HepG2 (cell line): Measurements from ENCODE around the gene SPOP. TPM values are rescaled to one million over a fixed set of nuclear protein-coding genes. Genes with fewer than 3 reads are reported as not detected.
A peak's percentile ranks its signal among the peaks of the same experiment; 100 is the strongest.

Experiments used
- ATAC-seq: fragments of 200-7000 bp; cut with Tn5 transposase; 3 replicates; pipeline ENCODE4 v1.9.1; 2020; ENCODE audit warnings: mild to moderate bottlenecking, moderate library complexity
- BruUV-seq: library from RNA; stranded (reverse); fragments of 400-500 nt; replicated peaks from 2 replicates; lab custom pipeline; 2021; lab: Mats Ljungman, UMichigan
- CTCF ChIA-PET: fragments of 300-600 bp; formaldehyde crosslinking; extraction: SDS; loops from one replicate; lab custom pipeline; 2021; ENCODE audit warnings: low total read pairs, inconsistent platforms, low intra/inter-chr PET ratio; lab: Yijun Ruan, JAX
- POLR2A ChIA-PET: fragments of 350-600 bp; sonication (Branson Sonifier 250); formaldehyde crosslinking; loops from one replicate; lab custom pipeline; 2020; ENCODE audit warnings: antibody characterized with exemption, inconsistent platforms; lab: Yijun Ruan, JAX
- DNase-seq: peaks from one replicate; pipeline ENCODE4 v3.0.0-alpha.2; 2015; ENCODE audit warnings: low spot score
- FAIRE-seq: peaks from 3 replicates; lab custom pipeline; 2011; peaks lifted over from hg19 to GRCh38; lab: Jason Lieb, UNC
- H2AFZ ChIP-seq: one replicate; pipeline ENCODE4 v1.6.1; 2011; ENCODE audit warnings: low read length, inconsistent platforms
- H3K27ac ChIP-seq: fragments of 300-600 bp; 3 replicates; pipeline ENCODE4 v1.8.0; 2011; ENCODE audit warnings: mixed run types, mild to moderate bottlenecking, mixed read lengths, low read length, inconsistent platforms; ENCODE audit not compliant: insufficient read depth; ENCODE audit errors: extremely low read length
- H3K27me3 ChIP-seq, 2 experiments: fragments of 200-600 bp in 1 of 2; 2 replicates in 1 of 2; 3 replicates in 1 of 2; pipeline versions ENCODE4 v1.6.0 to v1.8.0; 2011; ENCODE audit warnings: low read length in 2 of 2, mild to moderate bottlenecking in 2 of 2, moderate library complexity in 2 of 2, inconsistent platforms in 1 of 2; ENCODE audit not compliant: insufficient read depth in 2 of 2, control insufficient read depth in 1 of 2
- H3K36me3 ChIP-seq, 2 experiments: fragments of 200-600 bp in 1 of 2; replicated peaks in 1 of 2; 2 replicates in 1 of 2; 3 replicates in 1 of 2; pipeline versions ENCODE4 v1.5.1 to v1.8.0; 2011; ENCODE audit warnings: low read length in 2 of 2, inconsistent platforms in 1 of 2; ENCODE audit not compliant: insufficient read depth in 2 of 2, control insufficient read depth in 1 of 2
- H3K4me1 ChIP-seq: 2 replicates; pipeline ENCODE4 v1.5.1; 2012; ENCODE audit warnings: low read length, inconsistent platforms; ENCODE audit not compliant: insufficient read depth
- H3K4me2 ChIP-seq: 2 replicates; pipeline ENCODE4 v1.6.0; 2011; ENCODE audit warnings: low read depth, low read length, inconsistent platforms
- H3K4me3 ChIP-seq, 3 experiments: fragments of 200-600 bp in 1 of 3; sonication (generic), shearing (Covaris generic) in 1 of 3; replicated peaks in 1 of 3; 2 replicates each; pipeline ENCODE4 v1.5.1; 2011 to 2016; ENCODE audit warnings: low read length in 3 of 3, inconsistent platforms in 2 of 3, low read depth in 2 of 3, mild to moderate bottlenecking in 2 of 3, control low read depth in 1 of 3, mixed read lengths in 1 of 3; ENCODE audit not compliant: insufficient read depth in 1 of 3
- H3K79me2 ChIP-seq: one replicate; pipeline ENCODE4 v1.6.1; 2011; ENCODE audit warnings: low read length, inconsistent platforms; ENCODE audit not compliant: insufficient read depth
- H3K9ac ChIP-seq: 2 replicates; pipeline ENCODE4 v1.6.0; 2011; ENCODE audit warnings: mild to moderate bottlenecking, low read depth, low read length, inconsistent platforms; ENCODE audit not compliant: insufficient read depth
- H3K9me3 ChIP-seq: 2 replicates; pipeline ENCODE4 v1.5.1; 2012; ENCODE audit warnings: mild to moderate bottlenecking, low read length
- H4K20me1 ChIP-seq: 2 replicates; pipeline ENCODE4 v1.6.0; 2011; ENCODE audit warnings: inconsistent platforms, mild to moderate bottlenecking, low read length, moderate library complexity; ENCODE audit not compliant: insufficient read depth
- ADNP ChIP-seq: sonication (generic); formaldehyde crosslinking; IDR thresholded peaks from 2 replicates; pipeline ENCODE4 v1.4.0; 2020; ENCODE audit warnings: missing genetic modification reagents
- ATF7 ChIP-seq, 2 experiments: fragments of 450-650 bp in 1 of 2; sonication (generic) in 1 of 2; formaldehyde crosslinking in 1 of 2; IDR thresholded peaks; 2 replicates each; pipeline versions ENCODE4 v1.4.0 to v1.6.1; 2016 to 2020; ENCODE audit warnings: antibody characterized with exemption in 1 of 2, mild to moderate bottlenecking in 1 of 2, missing genetic modification reagents in 1 of 2
- EEA1 ChIP-seq: sonication (generic); formaldehyde crosslinking; IDR thresholded peaks from 2 replicates; pipeline ENCODE4 v1.5.1; 2020; ENCODE audit warnings: mild to moderate bottlenecking, missing genetic modification reagents, borderline replicate concordance
- FIP1L1 ChIP-seq: fragments of 200-400 bp; formaldehyde crosslinking; IDR thresholded peaks from 2 replicates; pipeline ENCODE4 v1.6.1; 2018; ENCODE audit warnings: low read depth, mild to moderate bottlenecking, low read length, moderate library complexity, borderline replicate concordance; ENCODE audit not compliant: insufficient read depth
- IKZF4 ChIP-seq: sonication (generic); formaldehyde crosslinking; IDR thresholded peaks from 2 replicates; pipeline ENCODE4 v1.5.1; 2020; ENCODE audit warnings: borderline replicate concordance, mild to moderate bottlenecking, low read depth, missing genetic modification reagents; ENCODE audit errors: not compliant biosample characterization
- KDM5A ChIP-seq: fragments of 200-600 bp; sonication (generic); IDR thresholded peaks from 2 replicates; pipeline ENCODE4 v1.7.0; 2018; ENCODE audit warnings: antibody characterized with exemption, mild to moderate bottlenecking, low read length, borderline replicate concordance
- MATR3 ChIP-seq: sonication (generic); formaldehyde crosslinking; IDR thresholded peaks from 2 replicates; pipeline ENCODE4 v1.4.0; 2020; ENCODE audit warnings: missing genetic modification reagents
- RXRA ChIP-seq: sonication (generic); formaldehyde crosslinking; IDR thresholded peaks from 2 replicates; pipeline ENCODE4 v1.5.1; 2020; ENCODE audit warnings: missing genetic modification reagents
- SIN3A ChIP-seq: IDR thresholded peaks from 2 replicates; pipeline ENCODE4 v1.6.1; 2011; ENCODE audit warnings: low read depth, mild to moderate bottlenecking, control low read depth, low read length, borderline replicate concordance
- SKI ChIP-seq: fragments of 450-650 bp; IDR thresholded peaks from one replicate; pipeline ENCODE4 v1.6.1; 2018; ENCODE audit warnings: mild to moderate bottlenecking; ENCODE audit not compliant: partially characterized antibody
- SNRNP70 ChIP-seq: fragments of 200-400 bp; formaldehyde crosslinking; IDR thresholded peaks from 2 replicates; pipeline ENCODE4 v1.6.1; 2017; ENCODE audit warnings: mild to moderate bottlenecking, low read depth, low read length, moderate library complexity
- THAP11 ChIP-seq: IDR thresholded peaks from 2 replicates; pipeline ENCODE4 v1.6.1; 2016; ENCODE audit warnings: missing biosample characterization, missing genetic modification reagents
- ZNF121 ChIP-seq: sonication (generic); formaldehyde crosslinking; IDR thresholded peaks from 2 replicates; pipeline ENCODE4 v1.5.0; 2020; ENCODE audit warnings: mild to moderate bottlenecking, missing genetic modification reagents
- ZNF460 ChIP-seq: sonication (generic); formaldehyde crosslinking; IDR thresholded peaks from 2 replicates; pipeline ENCODE4 v1.5.1; 2020; ENCODE audit warnings: missing genetic modification reagents, mild to moderate bottlenecking, borderline replicate concordance
- ZNF644 ChIP-seq: IDR thresholded peaks from 2 replicates; pipeline ENCODE4 v1.6.1; 2016; ENCODE audit warnings: low read depth
- ZSCAN21 ChIP-seq: sonication (generic); formaldehyde crosslinking; IDR thresholded peaks from 2 replicates; pipeline ENCODE4 v1.8.0; 2022; ENCODE audit warnings: mild to moderate bottlenecking, missing genetic modification reagents, moderate library complexity, borderline replicate concordance
- WGBS: methylation state at CpG from one replicate; pipeline ENCODE4 v1.1.6; 2017; ENCODE audit warnings: low lambda C conversion rate; 5-methylcytosine and 5-hydroxymethylcytosine counted together
- in situ Hi-C: cut with HindIII; loops from 2 replicates; pipeline ENCODE4 v1.10.0; 2017; ENCODE audit warnings: low pct_unique_long_range_greater_than_20kb; ENCODE audit not compliant: extremely low pct_ligation_motif_present
- intact Hi-C: fragments of 100-400 bp; cut with micrococcal nuclease; formaldehyde crosslinking; loops from one replicate; pipeline ENCODE4 v1.10.0; 2022; ENCODE audit not compliant: unreplicated experiment
- polyA plus RNA-seq, 8 experiments: library from polyadenylated mRNA; depleted of rRNA in 3 of 8; stranded (reverse) in 7 of 8; unstranded in 1 of 8; fragments of >200 nt; fragmentation: Illumina TruSeq in 4 of 8; extraction: Trizol in 4 of 8; gene quantifications; 2 replicates each; pipeline versions ENCODE4 v1.2.1 to v1.2.3, GENCODE V29; 2011 to 2016; ENCODE audit warnings: low read depth in 4 of 8, missing spikeins in 1 of 8, mixed read lengths in 1 of 8; ENCODE audit not compliant: insufficient read depth in 1 of 8
- total RNA-seq, 5 experiments: library from RNA; depleted of rRNA; stranded (reverse); fragments of >200 nt; fragmentation: Illumina TruSeq; extraction: Trizol; gene quantifications; 2 replicates each; pipeline ENCODE4 v1.2.3, GENCODE V29; 2016; ENCODE audit warnings: low read depth in 1 of 5
- TF ChIP-seq, protein P1 (sequence below): sonication (generic); formaldehyde crosslinking; IDR thresholded peaks from 2 replicates; pipeline ENCODE4 v1.4.0; 2020; ENCODE audit warnings: missing genetic modification reagents
- TF ChIP-seq, protein P2 (sequence below): sonication (generic); formaldehyde crosslinking; IDR thresholded peaks from 2 replicates; pipeline ENCODE4 v1.5.0; 2020; ENCODE audit warnings: mild to moderate bottlenecking, missing genetic modification reagents

The SPOP gene
- total and polyA plus RNA-seq, 2 of the 13 experiments (the other 11 are each of a cell fraction or from before 2014, with no cell fraction given) = 52.8 to 60.8 TPM

DNA sequence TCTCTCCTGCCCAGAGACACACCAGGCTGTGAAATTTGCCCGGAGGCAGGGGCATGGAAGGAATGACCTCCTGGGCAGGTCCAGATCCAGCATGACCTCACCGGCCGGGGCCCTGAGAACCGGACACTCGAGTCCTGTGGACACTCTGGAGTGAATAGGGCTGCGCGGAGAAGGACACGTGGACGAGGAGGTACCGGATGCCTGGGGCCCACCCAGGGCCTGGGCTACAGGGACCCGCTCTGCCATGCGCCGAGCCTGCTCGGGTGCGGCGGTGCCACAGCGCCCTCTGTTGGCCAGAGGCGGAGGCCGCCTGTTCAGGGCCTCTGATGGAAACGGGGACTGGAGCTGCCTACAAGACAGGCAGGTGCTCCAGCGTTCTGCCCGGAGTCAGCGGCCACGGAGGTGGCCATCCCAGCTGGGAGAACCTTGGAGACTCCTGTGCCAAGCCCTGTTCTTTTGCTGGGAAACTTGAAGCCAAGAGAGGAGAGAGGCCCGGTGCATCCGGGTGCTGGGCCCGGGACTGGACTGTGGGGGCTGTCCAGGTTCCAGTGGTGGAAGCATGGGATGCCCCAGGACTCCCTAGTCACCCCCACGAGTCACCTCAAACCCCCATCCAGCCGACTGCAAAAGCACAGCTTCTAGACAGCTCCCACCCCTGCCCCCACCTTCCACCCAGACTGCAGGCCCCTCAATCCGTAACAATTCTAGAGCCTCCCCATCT lies 121.5 kb downstream of the SPOP start:
- CTCF ChIA-PET = interaction anchor here (0.7 to 3.8 kb wide), 9 partner anchors 11 to 223 kb away, joined by 3 to 75 read pairs (median 6); no protein-coding TSS in a partner anchor
- Histone ChIP-seq H3K4me2 (peak overlapping the region; percentile 83), H2AFZ (peak overlapping the region; percentile 36), H3K4me3 (peak overlapping the region; percentile 13 to 65 (median 21); a peak in 5 of 6 replicates), H3K36me3 (no peaks in the 10 kb centered on the region), H3K27me3 (peaks cover 14 to 31% of the 10 kb centered on the region in 2 experiments), H3K27ac (no peak overlapping the region), H3K4me1 (peaks cover 45% of the 10 kb centered on the region), H3K9me3 (no peaks in the 10 kb centered on the region), H3K9ac (peak overlapping the region; percentile 24; the same call in 1 of the 2 replicates), H4K20me1 (no peaks in the 10 kb centered on the region), H3K79me2 (no peaks in the 10 kb centered on the region)
- 28% methylated on average over 7 of the region's 30 CpGs for WGBS
- in situ Hi-C loops = no loop called here
- POLR2A ChIA-PET = interaction anchor here (0.6 to 1.4 kb wide), 6 partner anchors 9 to 208 kb away, joined by 3 to 4 read pairs (median 4); partner anchors contain the start of gene FAM117A
- DNase-seq (peak; percentile 65), FAIRE-seq (peak; percentile 76), ATAC-seq (peak; percentile 92)
- BruUV-seq = no TSS peak
- intact Hi-C loops = loop anchor here (1.0 to 10.0 kb wide), 3 partner anchors 42 to 242 kb away; no protein-coding TSS in a partner anchor
- TF ChIP-seq ZNF460 (CRISPR knock-in tag) (no peak), ATF7 (IDR thresholded peaks at IDR 0.05) (no peak), ATF7 (CRISPR knock-in tag; IDR thresholded peaks at IDR 0.05) (peak; percentile 78; the same call in 1 of the 2 replicates), ZNF644 (CRISPR knock-in tag) (no peak), MATR3 (0 out of 2 replicates have a peak, but pooled peaks have one; percentile 25), THAP11 (peak; percentile 66), IKZF4 (peak; percentile 38), EEA1 (peak; percentile 77; the same call in 1 of the 2 replicates), SNRNP70 (no peak), KDM5A (no peak), ZSCAN21 (CRISPR knock-in tag) (no peak), SKI (no peak), FIP1L1 (no peak), ZNF121 (no peak; the same call in 1 of the 2 replicates), RXRA (peak; percentile 80), SIN3A (0 out of 2 replicates have a peak, but pooled peaks have one; percentile 26), ADNP (CRISPR knock-in tag) (no peak)
- TF ChIP-seq, protein P1, sequence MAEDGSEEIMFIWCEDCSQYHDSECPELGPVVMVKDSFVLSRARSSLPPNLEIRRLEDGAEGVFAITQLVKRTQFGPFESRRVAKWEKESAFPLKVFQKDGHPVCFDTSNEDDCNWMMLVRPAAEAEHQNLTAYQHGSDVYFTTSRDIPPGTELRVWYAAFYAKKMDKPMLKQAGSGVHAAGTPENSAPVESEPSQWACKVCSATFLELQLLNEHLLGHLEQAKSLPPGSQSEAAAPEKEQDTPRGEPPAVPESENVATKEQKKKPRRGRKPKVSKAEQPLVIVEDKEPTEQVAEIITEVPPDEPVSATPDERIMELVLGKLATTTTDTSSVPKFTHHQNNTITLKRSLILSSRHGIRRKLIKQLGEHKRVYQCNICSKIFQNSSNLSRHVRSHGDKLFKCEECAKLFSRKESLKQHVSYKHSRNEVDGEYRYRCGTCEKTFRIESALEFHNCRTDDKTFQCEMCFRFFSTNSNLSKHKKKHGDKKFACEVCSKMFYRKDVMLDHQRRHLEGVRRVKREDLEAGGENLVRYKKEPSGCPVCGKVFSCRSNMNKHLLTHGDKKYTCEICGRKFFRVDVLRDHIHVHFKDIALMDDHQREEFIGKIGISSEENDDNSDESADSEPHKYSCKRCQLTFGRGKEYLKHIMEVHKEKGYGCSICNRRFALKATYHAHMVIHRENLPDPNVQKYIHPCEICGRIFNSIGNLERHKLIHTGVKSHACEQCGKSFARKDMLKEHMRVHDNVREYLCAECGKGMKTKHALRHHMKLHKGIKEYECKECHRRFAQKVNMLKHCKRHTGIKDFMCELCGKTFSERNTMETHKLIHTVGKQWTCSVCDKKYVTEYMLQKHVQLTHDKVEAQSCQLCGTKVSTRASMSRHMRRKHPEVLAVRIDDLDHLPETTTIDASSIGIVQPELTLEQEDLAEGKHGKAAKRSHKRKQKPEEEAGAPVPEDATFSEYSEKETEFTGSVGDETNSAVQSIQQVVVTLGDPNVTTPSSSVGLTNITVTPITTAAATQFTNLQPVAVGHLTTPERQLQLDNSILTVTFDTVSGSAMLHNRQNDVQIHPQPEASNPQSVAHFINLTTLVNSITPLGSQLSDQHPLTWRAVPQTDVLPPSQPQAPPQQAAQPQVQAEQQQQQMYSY (CRISPR knock-in tag) = no peak
- TF ChIP-seq, protein P2, sequence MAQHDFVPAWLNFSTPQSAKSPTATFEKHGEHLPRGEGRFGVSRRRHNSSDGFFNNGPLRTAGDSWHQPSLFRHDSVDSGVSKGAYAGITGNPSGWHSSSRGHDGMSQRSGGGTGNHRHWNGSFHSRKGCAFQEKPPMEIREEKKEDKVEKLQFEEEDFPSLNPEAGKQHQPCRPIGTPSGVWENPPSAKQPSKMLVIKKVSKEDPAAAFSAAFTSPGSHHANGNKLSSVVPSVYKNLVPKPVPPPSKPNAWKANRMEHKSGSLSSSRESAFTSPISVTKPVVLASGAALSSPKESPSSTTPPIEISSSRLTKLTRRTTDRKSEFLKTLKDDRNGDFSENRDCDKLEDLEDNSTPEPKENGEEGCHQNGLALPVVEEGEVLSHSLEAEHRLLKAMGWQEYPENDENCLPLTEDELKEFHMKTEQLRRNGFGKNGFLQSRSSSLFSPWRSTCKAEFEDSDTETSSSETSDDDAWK (CRISPR knock-in tag) = no peak
